HCT116 (cell line): ENCODE results near the gene PCDH19. TPM values are rescaled to one million over a fixed set of nuclear protein-coding genes. Genes with fewer than 3 reads are reported as not detected.

Experiments
- ATAC-seq: fragments of 200-7000 bp; cut with Tn5 transposase; 2 replicates; pipeline ENCODE4 v1.9.1; 2020; ENCODE audit warnings: mild to moderate bottlenecking, moderate library complexity
- BruUV-seq: library from RNA; stranded (reverse); fragments of 400-500 nt; replicated peaks from 2 replicates; lab custom pipeline; 2021; lab: Mats Ljungman, UMichigan
- CTCF ChIA-PET: fragments of 300-600 bp; sonication (Branson Sonifier 250); formaldehyde crosslinking; loops from one replicate; lab custom pipeline; 2021; ENCODE audit warnings: antibody characterized with exemption; lab: Charles Lee
- POLR2A ChIA-PET: fragments of 300-600, 350-600 bp; sonication (Branson Sonifier 250); formaldehyde crosslinking; loops from one replicate; lab custom pipeline; 2021; ENCODE audit warnings: antibody characterized with exemption; lab: Charles Lee
- RAD21 ChIA-PET, 2 experiments: fragments of 300-600 bp; sonication (Branson Sonifier 250); formaldehyde crosslinking; loops; one replicate each; lab custom pipeline; 2023; ENCODE audit warnings: low total read pairs in 2 of 2; ENCODE audit not compliant: uncharacterized antibody in 2 of 2, unreplicated experiment in 2 of 2, low non-redundant PET in 1 of 2; lab: Charles Lee
- DNase-seq: peaks from one replicate; pipeline ENCODE4 v3.0.0-alpha.2; 2010; ENCODE audit warnings: low read depth, low spot score
- H2AFZ ChIP-seq: fragments of 200-600 bp; shearing (Covaris generic), sonication (generic); 2 replicates; pipeline ENCODE4 v1.6.1; 2017; ENCODE audit warnings: low read depth, mixed run types, mixed read lengths, antibody characterized with exemption, low read length; ENCODE audit not compliant: poor library complexity, severe bottlenecking
- H3K27ac ChIP-seq: 2 replicates; pipeline ENCODE4 v1.5.1; 2012; ENCODE audit warnings: low read depth, low read length
- H3K27me3 ChIP-seq: fragments of 200-600 bp; sonication (generic); 2 replicates; pipeline ENCODE4 v1.6.1; 2016; ENCODE audit warnings: mixed run types, low read length, mixed read lengths; ENCODE audit not compliant: insufficient read depth
- H3K36me3 ChIP-seq, 2 experiments: fragments of 200-500 bp in 1 of 2; fragments of 200-600 bp in 1 of 2; sonication (Bioruptor generic) in 1 of 2; sonication (generic) in 1 of 2; 2 replicates each; pipeline versions ENCODE4 v1.5.1 to v1.6.1; 2014 to 2016; ENCODE audit warnings: low read length in 2 of 2, inconsistent platforms in 1 of 2, mixed read lengths in 1 of 2, mixed run types in 1 of 2; ENCODE audit not compliant: insufficient read depth in 2 of 2, control insufficient read depth in 1 of 2
- H3K4me1 ChIP-seq, 2 experiments: fragments of 200-600 bp in 1 of 2; sonication (generic) in 1 of 2; 2 replicates each; pipeline versions ENCODE4 v1.5.1 to v1.6.1; 2012 to 2017; ENCODE audit warnings: low read length in 2 of 2, inconsistent platforms in 1 of 2, mild to moderate bottlenecking in 1 of 2, mixed read lengths in 1 of 2, mixed run types in 1 of 2, moderate library complexity in 1 of 2; ENCODE audit not compliant: insufficient read depth in 2 of 2, control insufficient read depth in 1 of 2
- H3K4me2 ChIP-seq: fragments of 200-600 bp; sonication (generic); 2 replicates; pipeline ENCODE4 v1.6.1; 2017; ENCODE audit warnings: mixed run types, low read length, mixed read lengths
- H3K4me3 ChIP-seq, 2 experiments: fragments of 200-600 bp in 1 of 2; sonication (generic) in 1 of 2; replicated peaks in 1 of 2; 2 replicates each; pipeline ENCODE4 v1.5.1; 2011 to 2016; ENCODE audit warnings: low read length in 2 of 2, control low read depth in 1 of 2, low read depth in 1 of 2, mild to moderate bottlenecking in 1 of 2, mixed read lengths in 1 of 2, mixed run types in 1 of 2
- H3K79me2 ChIP-seq: fragments of 200-600 bp; sonication (generic); 2 replicates; pipeline ENCODE4 v1.6.1; 2017; ENCODE audit warnings: mild to moderate bottlenecking, mixed run types, low read length, moderate library complexity, mixed read lengths; ENCODE audit not compliant: insufficient read depth
- H3K9ac ChIP-seq: fragments of 200-600 bp; sonication (generic); 2 replicates; pipeline ENCODE4 v1.6.1; 2016; ENCODE audit warnings: low read length, mixed read lengths
- H3K9me2 ChIP-seq: fragments of 200-600 bp; sonication (generic), shearing (Covaris generic); 2 replicates; pipeline ENCODE4 v1.6.1; 2017; ENCODE audit warnings: mixed run types, mild to moderate bottlenecking, moderate library complexity; ENCODE audit not compliant: insufficient read depth
- H3K9me3 ChIP-seq, 2 experiments: fragments of 200-500 bp in 1 of 2; fragments of 200-600 bp in 1 of 2; sonication (Bioruptor generic) in 1 of 2; sonication (generic) in 1 of 2; 2 replicates each; pipeline ENCODE4 v1.6.1; 2014 to 2017; ENCODE audit warnings: low read length in 2 of 2, mixed read lengths in 2 of 2, inconsistent platforms in 1 of 2, low read depth in 1 of 2, mild to moderate bottlenecking in 1 of 2, mixed run types in 1 of 2, moderate library complexity in 1 of 2; ENCODE audit not compliant: control insufficient read depth in 1 of 2, insufficient read depth in 1 of 2
- H4K20me1 ChIP-seq: fragments of 200-600 bp; sonication (generic), shearing (Covaris generic); 2 replicates; pipeline ENCODE4 v1.6.1; 2017; ENCODE audit warnings: mixed run types, mild to moderate bottlenecking, moderate library complexity; ENCODE audit not compliant: insufficient read depth
- CBX3 ChIP-seq: IDR thresholded peaks from 2 replicates; pipeline ENCODE4 v1.6.1; 2012; ENCODE audit warnings: low read depth
- CEBPB ChIP-seq: IDR thresholded peaks from 2 replicates; pipeline ENCODE4 v1.6.1; 2012; ENCODE audit warnings: low read depth
- EZH2 ChIP-seq: fragments of 200-600 bp; sonication (generic); IDR thresholded peaks from 2 replicates; pipeline ENCODE4 v1.6.1; 2017; ENCODE audit warnings: antibody characterized with exemption, mixed run types
- FOSL1 ChIP-seq: IDR thresholded peaks from 2 replicates; pipeline ENCODE4 v1.6.1; 2012; ENCODE audit warnings: low read depth
- MAX ChIP-seq: IDR thresholded peaks from 2 replicates; pipeline ENCODE4 v1.6.1; 2012
- POLR2A ChIP-seq: IDR thresholded peaks from 2 replicates; pipeline ENCODE4 v1.7.0; 2011; ENCODE audit warnings: borderline replicate concordance; ENCODE audit not compliant: insufficient read depth, insufficient read length; ENCODE audit errors: extremely low read depth
- RAD21 ChIP-seq: IDR thresholded peaks from 2 replicates; pipeline ENCODE4 v1.6.1; 2012; ENCODE audit warnings: low read depth, mild to moderate bottlenecking
- REST ChIP-seq: IDR thresholded peaks from 2 replicates; pipeline ENCODE4 v1.6.1; 2012; ENCODE audit warnings: low read depth
- SIN3A ChIP-seq: IDR thresholded peaks from 2 replicates; pipeline ENCODE4 v1.6.1; 2012; ENCODE audit warnings: low read depth
- SP1 ChIP-seq: IDR thresholded peaks from 2 replicates; pipeline ENCODE4 v1.6.1; 2012; ENCODE audit warnings: low read depth
- SRF ChIP-seq: IDR thresholded peaks from 2 replicates; pipeline ENCODE4 v1.6.1; 2012; ENCODE audit warnings: low read depth
- TCF7L2 ChIP-seq: IDR thresholded peaks from 2 replicates; pipeline ENCODE4 v1.7.0; 2011; ENCODE audit warnings: borderline replicate concordance, inconsistent platforms; ENCODE audit not compliant: insufficient read depth, insufficient read length; ENCODE audit errors: extremely low read depth
- YY1 ChIP-seq: IDR thresholded peaks from 2 replicates; pipeline ENCODE4 v1.6.1; 2011; ENCODE audit warnings: low read length, low read depth, moderate library complexity, mild to moderate bottlenecking; ENCODE audit not compliant: insufficient replicate concordance; ENCODE audit errors: extremely low read depth
- ZFX ChIP-seq: fragments of 450-650 bp; IDR thresholded peaks from 2 replicates; pipeline ENCODE4 v1.6.1; 2017
- intact Hi-C: fragments of 100-400 bp; cut with micrococcal nuclease; formaldehyde crosslinking; loops from 2 replicates; pipeline ENCODE4 v1.10.0; 2022
- total RNA-seq: library from RNA; stranded (reverse); gene quantifications from one replicate; pipeline ENCODE4 v1.2.1, GENCODE V29; 2021; ENCODE audit not compliant: unreplicated experiment
- TF ChIP-seq, protein P1 (sequence below): IDR thresholded peaks from 2 replicates; pipeline ENCODE4 v1.6.1; 2012
- TF ChIP-seq, protein P2 (sequence below), 3 experiments: fragments of 200-600 bp in 1 of 3; sonication (generic) in 1 of 3; IDR thresholded peaks in 2 of 3; conservative IDR thresholded peaks in 1 of 3; 2 replicates each; pipeline ENCODE4 v1.5.1; 2012 to 2017; ENCODE audit warnings: low read depth in 2 of 3, low read length in 2 of 3, antibody characterized with exemption in 1 of 3, borderline replicate concordance in 1 of 3, control low read depth in 1 of 3, mild to moderate bottlenecking in 1 of 3, mixed read lengths in 1 of 3, mixed run types in 1 of 3, moderate library complexity in 1 of 3; ENCODE audit not compliant: insufficient read depth in 1 of 3

Gene PCDH19
- total RNA-seq, 1 experiment from 2014 or later: 0.32 TPM

- intact Hi-C loops: loop anchor here (2.0 kb wide), 1 partner anchor 43 kb away; no protein-coding TSS in a partner anchor
- H3K9ac ChIP-seq: no peak overlapping the region
Measured at GRCh38 chrX:100411802-100412715, 2.0 kb upstream of the PCDH19 start.

More at GRCh38 chrX:100411802-100412715, 2.0 kb upstream of the PCDH19 start:
- ATAC-seq (no peak), DNase-seq (no peak)
- TF ChIP-seq POLR2A (no peak), SRF (no peak), EZH2 (no peak), YY1 (no peak), SP1 (no peak), SIN3A (no peak), RAD21 (no peak), CBX3 (no peak), TCF7L2 (no peak), FOSL1 (no peak), ZFX (no peak), CEBPB (no peak), REST (no peak), MAX (no peak)
- TF ChIP-seq, protein P1, sequence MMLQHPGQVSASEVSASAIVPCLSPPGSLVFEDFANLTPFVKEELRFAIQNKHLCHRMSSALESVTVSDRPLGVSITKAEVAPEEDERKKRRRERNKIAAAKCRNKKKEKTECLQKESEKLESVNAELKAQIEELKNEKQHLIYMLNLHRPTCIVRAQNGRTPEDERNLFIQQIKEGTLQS: no peak
- TF ChIP-seq, protein P2, sequence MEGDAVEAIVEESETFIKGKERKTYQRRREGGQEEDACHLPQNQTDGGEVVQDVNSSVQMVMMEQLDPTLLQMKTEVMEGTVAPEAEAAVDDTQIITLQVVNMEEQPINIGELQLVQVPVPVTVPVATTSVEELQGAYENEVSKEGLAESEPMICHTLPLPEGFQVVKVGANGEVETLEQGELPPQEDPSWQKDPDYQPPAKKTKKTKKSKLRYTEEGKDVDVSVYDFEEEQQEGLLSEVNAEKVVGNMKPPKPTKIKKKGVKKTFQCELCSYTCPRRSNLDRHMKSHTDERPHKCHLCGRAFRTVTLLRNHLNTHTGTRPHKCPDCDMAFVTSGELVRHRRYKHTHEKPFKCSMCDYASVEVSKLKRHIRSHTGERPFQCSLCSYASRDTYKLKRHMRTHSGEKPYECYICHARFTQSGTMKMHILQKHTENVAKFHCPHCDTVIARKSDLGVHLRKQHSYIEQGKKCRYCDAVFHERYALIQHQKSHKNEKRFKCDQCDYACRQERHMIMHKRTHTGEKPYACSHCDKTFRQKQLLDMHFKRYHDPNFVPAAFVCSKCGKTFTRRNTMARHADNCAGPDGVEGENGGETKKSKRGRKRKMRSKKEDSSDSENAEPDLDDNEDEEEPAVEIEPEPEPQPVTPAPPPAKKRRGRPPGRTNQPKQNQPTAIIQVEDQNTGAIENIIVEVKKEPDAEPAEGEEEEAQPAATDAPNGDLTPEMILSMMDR (IDR thresholded peaks at IDR 0.05 in 2 of 3, conservative IDR thresholded peaks at IDR 0.05 in 1 of 3; ENCODE audit: borderline replicate concordance in 1 of 3, insufficient read depth in 1 of 3, low read depth in 2 of 3, low read length in 2 of 3): no peak
- H3K27me3 ChIP-seq: no peaks in the 10 kb centered on the region
- no peak overlapping the region for H3K27ac ChIP-seq
- no peaks in the 10 kb centered on the region for H4K20me1 ChIP-seq
- CTCF ChIA-PET: interaction anchor here (0.8 to 4.0 kb wide), 3 partner anchors 39 to 198 kb away, joined by 3 to 42 read pairs (median 5); no protein-coding TSS in a partner anchor
- no peaks in the 10 kb centered on the region; a peak in 1 of 4 replicates for H3K4me1 ChIP-seq
- H3K9me2 ChIP-seq: no peaks in the 10 kb centered on the region
- no TSS peak for BruUV-seq
- POLR2A ChIA-PET: no interaction called here
- H3K9me3 ChIP-seq: no peaks in the 10 kb centered on the region
- no peak overlapping the region for H3K4me2 ChIP-seq
- H2AFZ ChIP-seq: no peak overlapping the region
- no peaks in the 10 kb centered on the region for H3K36me3 ChIP-seq
- RAD21 ChIA-PET: interaction anchor here in 1 of 2 experiments (1.4 kb wide), 1 partner anchor 44 kb away, joined by 5 read pairs; no protein-coding TSS in a partner anchor
- H3K4me3 ChIP-seq: no peak overlapping the region
- no peaks in the 10 kb centered on the region for H3K79me2 ChIP-seq
